NCI-H345 treated with DMSO at 0.1 percent for 48 hours (cell line): Measurements from ENCODE around the gene CCDC50.

Experiments used
- DNase-seq: peaks from one replicate; lab custom pipeline; 2025; ENCODE audit not compliant: unreplicated experiment; lab: John Stamatoyannopoulos, UW

CCDC50 gene

GRCh38 chr3:191345334-191345733 lies 16.1 kb downstream of the CCDC50 start:
- DNase-seq, result no peak

- no peak for DNase-seq
Observed at GRCh38 chr3:191347228-191347627, 18.0 kb downstream of the CCDC50 start.

- DNase-seq, result no peak
Observed at GRCh38 chr3:191348098-191348497, 18.9 kb downstream of the CCDC50 start.

- DNase-seq, result no peak
Observed at GRCh38 chr3:191350396-191351090, 21.3 kb downstream of the CCDC50 start.

- no peak for DNase-seq
Observed at GRCh38 chr3:191352014-191352413, 22.8 kb downstream of the CCDC50 start.

GRCh38 chr3:191353022-191353777 lies 24.0 kb downstream of the CCDC50 start:
- no peak for DNase-seq

- no peak for DNase-seq
Observed at GRCh38 chr3:191355406-191355805, 26.2 kb downstream of the CCDC50 start.

GRCh38 chr3:191356631-191357439 lies 27.6 kb downstream of the CCDC50 start:
- no peak for DNase-seq

- no peak for DNase-seq
Observed at GRCh38 chr3:191357909-191358308, 28.7 kb downstream of the CCDC50 start.

- DNase-seq, result no peak
Observed at GRCh38 chr3:191358929-191359328, 29.7 kb downstream of the CCDC50 start.

- DNase-seq, result no peak
Observed at GRCh38 chr3:191360620-191361019, 31.4 kb downstream of the CCDC50 start.

- DNase-seq, result no peak
Observed at GRCh38 chr3:191361456-191361855, 32.3 kb downstream of the CCDC50 start.

GRCh38 chr3:191362037-191362436 lies 32.8 kb downstream of the CCDC50 start:
- DNase-seq, result no peak

- DNase-seq, result no peak
Observed at GRCh38 chr3:191362524-191363090, 33.4 kb downstream of the CCDC50 start.

- DNase-seq, result no peak
Observed at GRCh38 chr3:191363221-191363620, 34.0 kb downstream of the CCDC50 start.

- DNase-seq, result no peak
Observed at GRCh38 chr3:191366675-191367074, 37.5 kb downstream of the CCDC50 start.

- DNase-seq, result no peak
Observed at GRCh38 chr3:191368755-191369615, 39.8 kb downstream of the CCDC50 start.

GRCh38 chr3:191369616-191370010 lies 40.4 kb downstream of the CCDC50 start:
- DNase-seq, result no peak

GRCh38 chr3:191372122-191372521 lies 42.9 kb downstream of the CCDC50 start:
- no peak for DNase-seq

- DNase-seq, result no peak
Observed at GRCh38 chr3:191373327-191373726, 44.1 kb downstream of the CCDC50 start.
